ENCODE measurements around the gene FBXO42. TPM values are rescaled to one million over a fixed set of nuclear protein-coding genes. Genes with fewer than 3 reads are reported as not detected.

The FBXO42 gene
- total and polyA plus RNA-seq, 2 of the 13 experiments (the other 11 are each of a cell fraction or from before 2014, with no cell fraction given) = 7.6 to 17.5 TPM

DNA sequence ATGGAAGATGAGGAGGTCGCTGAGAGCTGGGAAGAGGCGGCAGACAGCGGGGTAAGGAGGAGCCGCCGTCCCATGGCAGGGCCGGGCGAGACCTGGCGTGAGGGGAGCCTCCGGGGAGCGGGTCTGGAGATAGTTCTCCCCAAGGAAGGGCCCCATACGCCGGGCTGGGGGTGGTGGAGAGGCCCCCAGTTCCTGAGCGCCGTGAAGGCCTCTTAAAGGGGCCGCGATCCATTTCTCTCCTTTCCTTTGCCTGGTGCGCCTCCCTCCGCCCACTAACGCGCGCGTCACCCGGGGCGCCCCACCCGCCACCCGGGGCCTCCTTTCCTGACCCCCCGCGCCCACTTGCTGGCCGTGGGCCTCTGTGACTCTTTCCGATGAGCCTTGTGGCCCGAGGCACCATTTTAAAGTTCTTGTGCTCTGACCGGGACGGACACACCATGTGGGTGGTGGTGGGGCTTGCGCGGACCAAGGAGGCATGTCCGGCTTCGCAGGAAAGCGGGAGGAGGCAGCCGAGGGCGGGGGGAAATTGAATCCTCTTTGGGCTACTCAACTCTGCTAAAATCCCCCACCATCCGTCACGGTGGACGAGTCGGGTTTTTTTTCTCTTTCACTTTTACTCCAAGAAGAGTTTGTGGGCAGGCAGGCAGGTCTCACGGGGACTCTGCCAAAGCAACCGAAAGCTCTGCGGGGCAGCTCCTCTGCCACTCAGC lies 15.1 kb upstream of the FBXO42 start (continued):
- TF ChIP-seq, protein P1, sequence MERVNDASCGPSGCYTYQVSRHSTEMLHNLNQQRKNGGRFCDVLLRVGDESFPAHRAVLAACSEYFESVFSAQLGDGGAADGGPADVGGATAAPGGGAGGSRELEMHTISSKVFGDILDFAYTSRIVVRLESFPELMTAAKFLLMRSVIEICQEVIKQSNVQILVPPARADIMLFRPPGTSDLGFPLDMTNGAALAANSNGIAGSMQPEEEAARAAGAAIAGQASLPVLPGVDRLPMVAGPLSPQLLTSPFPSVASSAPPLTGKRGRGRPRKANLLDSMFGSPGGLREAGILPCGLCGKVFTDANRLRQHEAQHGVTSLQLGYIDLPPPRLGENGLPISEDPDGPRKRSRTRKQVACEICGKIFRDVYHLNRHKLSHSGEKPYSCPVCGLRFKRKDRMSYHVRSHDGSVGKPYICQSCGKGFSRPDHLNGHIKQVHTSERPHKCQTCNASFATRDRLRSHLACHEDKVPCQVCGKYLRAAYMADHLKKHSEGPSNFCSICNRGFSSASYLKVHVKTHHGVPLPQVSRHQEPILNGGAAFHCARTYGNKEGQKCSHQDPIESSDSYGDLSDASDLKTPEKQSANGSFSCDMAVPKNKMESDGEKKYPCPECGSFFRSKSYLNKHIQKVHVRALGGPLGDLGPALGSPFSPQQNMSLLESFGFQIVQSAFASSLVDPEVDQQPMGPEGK (CRISPR knock-in tag; IDR thresholded peaks at IDR 0.05) = peak; percentile 94
- TF ChIP-seq SCMH1 (CRISPR knock-in tag; IDR thresholded peaks at IDR 0.05; ENCODE audit: borderline replicate concordance) (no peak), EZH2 (conservative IDR thresholded peaks at IDR 0.05; ENCODE audit: low read depth, low read length) (no peak), MEIS2 (CRISPR knock-in tag; IDR thresholded peaks at IDR 0.05) (peak; percentile 87; the same call in 1 of the 2 replicates), HES4 (CRISPR knock-in tag; IDR thresholded peaks at IDR 0.05; ENCODE audit: borderline replicate concordance) (no peak), ZNF607 (CRISPR knock-in tag; IDR thresholded peaks at IDR 0.05; ENCODE audit: borderline replicate concordance) (peak; percentile 68; the same call in 1 of the 2 replicates), YEATS4 (CRISPR knock-in tag; IDR thresholded peaks at IDR 0.05; ENCODE audit: borderline replicate concordance) (peak; percentile 83), BRCA1 (CRISPR knock-in tag; IDR thresholded peaks at IDR 0.05) (no peak), TBL1XR1 (IDR thresholded peaks at IDR 0.05; ENCODE audit: borderline replicate concordance, low read length, partially characterized antibody) (no peak), ZKSCAN5 (CRISPR knock-in tag; IDR thresholded peaks at IDR 0.05) (no peak), WIZ (CRISPR knock-in tag; IDR thresholded peaks at IDR 0.05) (no peak), ARNT2 (CRISPR knock-in tag; IDR thresholded peaks at IDR 0.05; ENCODE audit: low read depth) (no peak; the same call in 1 of the 2 replicates), ZFX (CRISPR knock-in tag; IDR thresholded peaks at IDR 0.05; ENCODE audit: low read depth) (peak; percentile 99), BORCS8-MEF2B (CRISPR knock-in tag; IDR thresholded peaks at IDR 0.05) (peak; percentile 79), FIP1L1 (IDR thresholded peaks at IDR 0.05; ENCODE audit: borderline replicate concordance, insufficient read depth, low read depth, low read length) (no peak), FOXK2 (IDR thresholded peaks at IDR 0.05) (no peak)
- TF ChIP-seq, protein P2, sequence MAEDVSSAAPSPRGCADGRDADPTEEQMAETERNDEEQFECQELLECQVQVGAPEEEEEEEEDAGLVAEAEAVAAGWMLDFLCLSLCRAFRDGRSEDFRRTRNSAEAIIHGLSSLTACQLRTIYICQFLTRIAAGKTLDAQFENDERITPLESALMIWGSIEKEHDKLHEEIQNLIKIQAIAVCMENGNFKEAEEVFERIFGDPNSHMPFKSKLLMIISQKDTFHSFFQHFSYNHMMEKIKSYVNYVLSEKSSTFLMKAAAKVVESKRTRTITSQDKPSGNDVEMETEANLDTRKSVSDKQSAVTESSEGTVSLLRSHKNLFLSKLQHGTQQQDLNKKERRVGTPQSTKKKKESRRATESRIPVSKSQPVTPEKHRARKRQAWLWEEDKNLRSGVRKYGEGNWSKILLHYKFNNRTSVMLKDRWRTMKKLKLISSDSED (CRISPR knock-in tag; IDR thresholded peaks at IDR 0.05) = no peak
- TF ChIP-seq, protein P3, sequence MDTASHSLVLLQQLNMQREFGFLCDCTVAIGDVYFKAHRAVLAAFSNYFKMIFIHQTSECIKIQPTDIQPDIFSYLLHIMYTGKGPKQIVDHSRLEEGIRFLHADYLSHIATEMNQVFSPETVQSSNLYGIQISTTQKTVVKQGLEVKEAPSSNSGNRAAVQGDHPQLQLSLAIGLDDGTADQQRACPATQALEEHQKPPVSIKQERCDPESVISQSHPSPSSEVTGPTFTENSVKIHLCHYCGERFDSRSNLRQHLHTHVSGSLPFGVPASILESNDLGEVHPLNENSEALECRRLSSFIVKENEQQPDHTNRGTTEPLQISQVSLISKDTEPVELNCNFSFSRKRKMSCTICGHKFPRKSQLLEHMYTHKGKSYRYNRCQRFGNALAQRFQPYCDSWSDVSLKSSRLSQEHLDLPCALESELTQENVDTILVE (CRISPR knock-in tag; IDR thresholded peaks at IDR 0.05) = peak; percentile 59; the same call in 1 of the 2 replicates
- TF ChIP-seq, protein P4, sequence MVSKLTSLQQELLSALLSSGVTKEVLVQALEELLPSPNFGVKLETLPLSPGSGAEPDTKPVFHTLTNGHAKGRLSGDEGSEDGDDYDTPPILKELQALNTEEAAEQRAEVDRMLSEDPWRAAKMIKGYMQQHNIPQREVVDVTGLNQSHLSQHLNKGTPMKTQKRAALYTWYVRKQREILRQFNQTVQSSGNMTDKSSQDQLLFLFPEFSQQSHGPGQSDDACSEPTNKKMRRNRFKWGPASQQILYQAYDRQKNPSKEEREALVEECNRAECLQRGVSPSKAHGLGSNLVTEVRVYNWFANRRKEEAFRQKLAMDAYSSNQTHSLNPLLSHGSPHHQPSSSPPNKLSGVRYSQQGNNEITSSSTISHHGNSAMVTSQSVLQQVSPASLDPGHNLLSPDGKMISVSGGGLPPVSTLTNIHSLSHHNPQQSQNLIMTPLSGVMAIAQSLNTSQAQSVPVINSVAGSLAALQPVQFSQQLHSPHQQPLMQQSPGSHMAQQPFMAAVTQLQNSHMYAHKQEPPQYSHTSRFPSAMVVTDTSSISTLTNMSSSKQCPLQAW (CRISPR knock-in tag; IDR thresholded peaks at IDR 0.05) = no peak; the same call in 1 of the 2 replicates
- TF ChIP-seq, protein P5, sequence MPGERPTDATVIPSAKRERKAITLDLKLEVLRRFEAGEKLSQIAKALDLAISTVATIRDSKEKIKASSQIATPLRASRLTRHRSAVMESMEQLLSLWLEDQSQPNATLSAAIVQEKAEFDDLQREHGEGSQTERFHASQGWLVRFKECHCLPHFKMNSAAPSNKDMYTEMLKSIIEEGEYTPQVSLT (CRISPR knock-in tag; IDR thresholded peaks at IDR 0.05; ENCODE audit: borderline replicate concordance, low read depth) = no peak
